PC-3 (cell line): ENCODE results near the gene KLHL21.

Source experiments
- EZH2 ChIP-seq: fragments of 300-600 bp; sonication (generic); IDR thresholded peaks from one replicate; pipeline ENCODE4 v1.6.1; 2017; ENCODE audit warnings: antibody characterized with exemption, mild to moderate bottlenecking, low read length; ENCODE audit not compliant: unreplicated experiment
- EZH2phosphoT487 ChIP-seq: fragments of 300-600 bp; sonication (generic); IDR thresholded peaks from 2 replicates; pipeline ENCODE4 v1.6.1; 2018; ENCODE audit warnings: mild to moderate bottlenecking, antibody characterized with exemption, low read length, borderline replicate concordance
- TF ChIP-seq, protein P1 (sequence below): fragments of 300-600 bp; sonication (generic); conservative IDR thresholded peaks from 2 replicates; pipeline ENCODE4 v1.5.1; 2017; ENCODE audit warnings: antibody characterized with exemption, low read depth, mild to moderate bottlenecking, low read length

- TF ChIP-seq, protein P1, sequence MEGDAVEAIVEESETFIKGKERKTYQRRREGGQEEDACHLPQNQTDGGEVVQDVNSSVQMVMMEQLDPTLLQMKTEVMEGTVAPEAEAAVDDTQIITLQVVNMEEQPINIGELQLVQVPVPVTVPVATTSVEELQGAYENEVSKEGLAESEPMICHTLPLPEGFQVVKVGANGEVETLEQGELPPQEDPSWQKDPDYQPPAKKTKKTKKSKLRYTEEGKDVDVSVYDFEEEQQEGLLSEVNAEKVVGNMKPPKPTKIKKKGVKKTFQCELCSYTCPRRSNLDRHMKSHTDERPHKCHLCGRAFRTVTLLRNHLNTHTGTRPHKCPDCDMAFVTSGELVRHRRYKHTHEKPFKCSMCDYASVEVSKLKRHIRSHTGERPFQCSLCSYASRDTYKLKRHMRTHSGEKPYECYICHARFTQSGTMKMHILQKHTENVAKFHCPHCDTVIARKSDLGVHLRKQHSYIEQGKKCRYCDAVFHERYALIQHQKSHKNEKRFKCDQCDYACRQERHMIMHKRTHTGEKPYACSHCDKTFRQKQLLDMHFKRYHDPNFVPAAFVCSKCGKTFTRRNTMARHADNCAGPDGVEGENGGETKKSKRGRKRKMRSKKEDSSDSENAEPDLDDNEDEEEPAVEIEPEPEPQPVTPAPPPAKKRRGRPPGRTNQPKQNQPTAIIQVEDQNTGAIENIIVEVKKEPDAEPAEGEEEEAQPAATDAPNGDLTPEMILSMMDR: peak; percentile 59
- TF ChIP-seq EZH2phosphoT487 (no peak), EZH2 (no peak)
Measured at GRCh38 chr1:6580593-6581409, 21.9 kb downstream of the KLHL21 start.
